ENCODE measurements around the gene PIK3C3. TPM values are rescaled to one million over a fixed set of nuclear protein-coding genes. Genes with fewer than 3 reads are reported as not detected.

Gene PIK3C3
- total and polyA plus RNA-seq, 5 experiments from 2014 or later = 25.1 to 73.0 (median 38.8) TPM

DNA sequence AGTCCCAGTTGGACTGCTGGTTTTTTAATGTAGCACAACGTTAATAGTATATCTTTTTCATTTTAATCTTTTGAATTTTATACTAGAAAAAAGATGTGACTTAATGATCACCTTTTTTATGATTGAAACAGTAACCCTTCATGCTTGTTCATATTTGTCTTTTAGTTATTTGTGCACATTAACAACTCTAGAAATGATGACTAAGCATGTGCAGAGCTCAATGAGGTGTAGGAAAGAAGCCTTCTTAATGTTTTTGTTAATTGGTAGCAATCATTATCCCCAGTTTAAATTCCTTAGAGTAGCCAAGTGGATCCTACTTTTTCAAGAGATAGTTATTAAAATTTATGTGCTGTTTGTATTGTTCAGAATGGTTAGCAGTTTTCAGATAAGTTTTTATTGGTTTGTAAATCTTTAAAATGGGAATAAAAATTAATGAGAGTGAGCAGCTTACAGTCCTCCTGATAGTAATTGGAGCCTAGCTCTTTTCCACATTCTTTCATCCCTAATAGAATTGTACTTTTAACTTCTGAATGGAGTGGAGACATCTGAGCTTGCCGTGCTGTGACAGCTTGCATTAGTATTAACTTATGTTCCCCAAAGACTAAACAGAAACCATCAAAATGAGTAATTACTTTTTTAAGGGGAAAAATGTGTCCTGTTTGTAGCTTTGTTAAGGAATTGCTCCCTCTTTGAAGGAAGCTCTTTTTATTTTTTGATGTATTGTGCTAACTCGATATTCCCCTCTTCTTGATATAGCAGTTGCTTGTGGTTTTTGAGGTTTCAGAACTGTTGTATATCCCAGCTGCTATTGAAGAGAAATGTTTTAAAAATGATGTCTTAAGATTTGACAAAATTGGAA lies 17.3 kb downstream of the PIK3C3 start:
- H3K36me3 Mint-ChIP-seq = peaks cover 0 to 73% (median 26%) of the 10 kb centered on the region in 3 donors
- peak overlapping the region in 8 of 10 donors; percentile 0 to 69 (median 22) for H3K4me3 Mint-ChIP-seq
- no peak for DNase-seq
- POLR2A ChIA-PET = no interaction called here
- H3K4me1 Mint-ChIP-seq = peaks cover 21 to 75% (median 57%) of the 10 kb centered on the region in 4 donors
- H3K27me3 Mint-ChIP-seq = no peaks in the 10 kb centered on the region
- no peaks in the 10 kb centered on the region for H3K9me3 Mint-ChIP-seq
- no peak for ATAC-seq
- H3K27ac Mint-ChIP-seq = peak overlapping the region in 3 of 10 donors; percentile 2 to 35 (median 8)

DNA sequence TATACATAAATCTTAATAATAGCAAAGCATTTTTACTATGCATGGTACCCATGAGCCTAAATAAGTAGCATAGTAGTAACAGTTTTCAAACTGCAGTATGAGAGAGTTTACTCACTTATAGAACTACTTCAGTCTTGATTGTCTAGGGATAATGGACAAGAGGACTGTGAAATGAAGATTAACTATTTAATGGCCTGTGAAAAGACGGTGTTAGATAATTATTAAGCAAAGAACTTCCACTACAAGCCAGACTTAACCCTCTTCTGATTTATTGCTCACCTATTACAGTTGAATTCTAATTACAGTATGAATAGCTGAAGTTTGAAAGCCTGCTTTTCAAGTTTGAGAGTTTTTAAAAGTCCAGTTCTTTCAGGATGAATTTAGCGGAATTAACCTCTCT lies 18.9 kb downstream of the PIK3C3 start:
- POLR2A ChIA-PET = no interaction called here
- H3K4me1 Mint-ChIP-seq = peaks cover 17 to 65% (median 50%) of the 10 kb centered on the region in 4 donors
- H3K27ac Mint-ChIP-seq = peak overlapping the region in 2 of 10 donors; percentile 39 to 48

DNA sequence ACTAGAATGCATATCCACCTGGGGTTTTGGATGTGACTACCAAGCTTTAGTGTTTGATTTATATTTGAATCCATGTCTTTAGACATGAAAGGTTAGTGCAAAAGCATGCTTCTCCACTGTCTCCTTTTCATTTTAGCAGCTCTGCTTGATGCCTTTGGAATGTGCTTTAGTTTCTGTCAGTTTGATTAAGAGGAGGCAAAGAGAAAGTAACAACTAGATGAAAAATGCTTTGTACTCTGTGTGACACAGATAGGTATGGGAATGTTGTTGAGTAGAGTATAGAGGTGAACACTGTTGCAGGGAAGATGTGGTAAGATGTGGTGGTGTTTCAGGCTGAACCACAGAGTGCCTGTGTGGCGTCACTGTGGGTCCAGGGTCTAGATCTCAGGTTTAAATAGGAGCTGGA lies 19.8 kb downstream of the PIK3C3 start:
- H3K4me1 Mint-ChIP-seq = peaks cover 17 to 62% (median 48%) of the 10 kb centered on the region in 4 donors
- no peaks in the 10 kb centered on the region for H3K27me3 Mint-ChIP-seq
- H3K4me3 Mint-ChIP-seq = peak overlapping the region in 7 of 10 donors; percentile 4 to 39 (median 12)
- POLR2A ChIA-PET = no interaction called here
- H3K27ac Mint-ChIP-seq = peak overlapping the region; percentile 0 to 75 (median 22)
- DNase-seq = peak in 4 of 10 donors; percentile 4 to 34 (median 20)
- H3K9me3 Mint-ChIP-seq = no peaks in the 10 kb centered on the region
- H3K36me3 Mint-ChIP-seq = peaks cover 0 to 62% (median 24%) of the 10 kb centered on the region in 3 donors
- peak; percentile 56 to 89 for ATAC-seq

More for the DNA sequence above, 18.9 kb downstream of the PIK3C3 start:
- DNase-seq = no peak
- Mint-ChIP-seq H3K27me3 (no peaks in the 10 kb centered on the region), H3K9me3 (no peaks in the 10 kb centered on the region), H3K4me3 (no peak overlapping the region), H3K36me3 (peaks cover 0 to 66% (median 24%) of the 10 kb centered on the region in 3 donors)
- no peak for ATAC-seq

DNA sequence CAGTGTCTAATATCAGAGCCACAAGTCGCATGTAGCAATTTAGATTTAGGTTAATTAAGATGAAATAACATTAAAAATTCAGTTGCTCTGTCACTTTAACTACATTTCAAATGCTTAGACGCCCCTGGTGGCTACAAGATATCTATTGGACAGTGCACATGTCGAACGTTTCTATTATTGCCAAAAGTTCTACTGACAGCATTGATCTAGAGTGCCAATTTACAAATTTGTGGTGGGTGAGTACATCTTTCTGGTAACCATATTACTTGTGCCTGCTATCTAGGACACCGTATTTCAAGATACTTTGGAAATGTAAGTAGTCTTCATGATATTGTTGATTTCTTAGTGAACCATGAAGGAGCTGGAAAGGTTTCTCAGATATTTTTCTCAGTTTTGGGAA lies 20.2 kb downstream of the PIK3C3 start:
- Mint-ChIP-seq H3K9me3 (no peaks in the 10 kb centered on the region), H3K36me3 (peaks cover 0 to 57% (median 20%) of the 10 kb centered on the region in 3 donors), H3K27me3 (no peaks in the 10 kb centered on the region), H3K4me3 (peak overlapping the region in 4 of 10 donors; percentile 4 to 14 (median 10)), H3K4me1 (peaks cover 17 to 61% (median 46%) of the 10 kb centered on the region in 4 donors), H3K27ac (peak overlapping the region in 2 of 10 donors; percentile 64 to 65)
- ATAC-seq (no peak), DNase-seq (no peak)
- POLR2A ChIA-PET = no interaction called here

DNA sequence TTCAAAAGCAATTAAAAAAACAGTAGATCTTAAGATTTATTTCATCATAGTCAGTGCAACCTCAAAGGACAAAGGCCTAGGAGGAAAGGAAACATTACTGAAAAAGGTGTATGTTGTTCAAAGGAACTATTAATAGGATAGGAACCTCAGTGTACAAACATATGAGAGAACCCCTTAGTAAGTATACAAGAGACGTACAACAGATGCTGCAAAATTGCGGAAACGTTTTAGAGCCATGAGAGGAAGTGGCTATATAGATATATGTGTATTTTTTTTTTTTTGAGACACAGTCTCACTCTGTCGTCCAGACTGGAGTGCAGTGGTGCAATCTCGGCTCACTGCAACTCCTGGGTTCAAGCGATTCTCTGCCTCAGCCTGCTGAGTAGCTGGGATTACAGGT lies 22.2 kb downstream of the PIK3C3 start:
- Mint-ChIP-seq H3K27me3 (no peaks in the 10 kb centered on the region), H3K36me3 (peaks cover 0 to 41% (median 20%) of the 10 kb centered on the region in 3 donors), H3K4me1 (peaks cover 15 to 61% (median 45%) of the 10 kb centered on the region in 4 donors), H3K9me3 (no peaks in the 10 kb centered on the region), H3K27ac (peak overlapping the region in 5 of 10 donors; percentile 4 to 74 (median 12)), H3K4me3 (peak overlapping the region in 2 of 10 donors; percentile 6 to 10)
- peak; percentile 17 to 32 for ATAC-seq
- POLR2A ChIA-PET = no interaction called here
- peak in 1 of 10 donors; percentile 4 for DNase-seq

DNA sequence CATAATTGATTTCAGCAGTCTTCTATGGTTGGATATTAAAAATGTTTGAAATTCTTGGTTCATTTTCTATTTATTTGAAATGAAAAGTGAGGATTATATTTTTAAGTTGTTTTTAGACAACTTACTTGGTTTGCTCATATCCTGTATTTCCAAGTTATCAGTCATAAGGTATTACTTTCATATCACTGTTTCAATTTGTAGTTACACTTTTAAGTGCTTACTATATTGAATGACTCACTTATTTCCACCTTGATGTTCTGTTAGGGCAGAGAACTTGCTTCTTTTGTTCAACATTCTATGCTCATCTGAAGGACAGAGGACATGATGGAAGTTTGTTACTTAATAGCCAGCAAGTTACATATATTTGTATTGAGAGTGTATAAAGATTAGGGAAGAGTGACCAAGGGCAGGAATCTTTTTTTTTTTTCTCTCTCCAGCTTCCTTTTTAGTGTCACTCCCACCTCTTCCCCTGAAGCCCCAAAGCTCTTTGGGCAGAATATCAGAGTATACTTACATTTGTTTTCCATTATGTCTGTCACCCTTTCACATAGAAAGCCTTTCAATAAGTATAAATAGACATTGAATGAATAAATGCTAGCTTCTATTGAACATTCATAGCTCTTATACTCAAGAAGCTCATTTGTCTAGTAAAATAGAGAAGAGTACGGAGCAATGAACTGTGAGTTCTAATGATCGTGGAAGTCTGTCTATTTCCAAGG lies 28.1 kb downstream of the PIK3C3 start:
- POLR2A ChIA-PET = no interaction called here
- no peak for ATAC-seq
- H3K27me3 Mint-ChIP-seq = no peaks in the 10 kb centered on the region
- peaks cover 0 to 38% (median 7%) of the 10 kb centered on the region in 3 donors for H3K36me3 Mint-ChIP-seq
- H3K4me3 Mint-ChIP-seq = no peak overlapping the region
- H3K4me1 Mint-ChIP-seq = peaks cover 5 to 30% (median 18%) of the 10 kb centered on the region in 4 donors
- H3K9me3 Mint-ChIP-seq = no peaks in the 10 kb centered on the region
- no peak for DNase-seq
- H3K27ac Mint-ChIP-seq = peak overlapping the region in 2 of 10 donors; percentile 49 to 53

DNA sequence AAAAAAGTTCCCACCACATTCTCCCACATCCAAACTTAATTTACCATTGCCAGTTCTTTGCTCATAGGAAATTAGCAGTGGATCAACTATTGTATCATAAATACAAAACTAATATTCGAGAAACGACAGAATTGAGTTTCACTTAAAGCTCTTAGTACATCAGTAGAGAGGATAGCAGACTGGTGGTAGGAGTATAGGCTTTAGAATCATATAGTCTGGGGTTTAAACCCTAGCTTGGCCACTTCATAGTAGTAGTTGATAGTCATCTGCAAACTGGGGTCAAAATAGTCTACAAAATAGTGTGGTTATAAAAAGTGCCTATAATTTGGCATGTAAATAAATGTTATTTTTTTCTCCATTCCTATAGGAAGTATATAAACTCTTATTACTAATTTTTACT lies 30.9 kb downstream of the PIK3C3 start:
- DNase-seq = no peak
- Mint-ChIP-seq H3K36me3 (peaks cover 3 to 50% (median 14%) of the 10 kb centered on the region in 3 donors), H3K9me3 (no peaks in the 10 kb centered on the region), H3K27me3 (no peaks in the 10 kb centered on the region), H3K27ac (peak overlapping the region in 1 of 10 donors; percentile 24), H3K4me1 (peaks cover 5 to 24% (median 13%) of the 10 kb centered on the region in 4 donors), H3K4me3 (no peak overlapping the region)
- no peak for ATAC-seq
- POLR2A ChIA-PET = no interaction called here

DNA sequence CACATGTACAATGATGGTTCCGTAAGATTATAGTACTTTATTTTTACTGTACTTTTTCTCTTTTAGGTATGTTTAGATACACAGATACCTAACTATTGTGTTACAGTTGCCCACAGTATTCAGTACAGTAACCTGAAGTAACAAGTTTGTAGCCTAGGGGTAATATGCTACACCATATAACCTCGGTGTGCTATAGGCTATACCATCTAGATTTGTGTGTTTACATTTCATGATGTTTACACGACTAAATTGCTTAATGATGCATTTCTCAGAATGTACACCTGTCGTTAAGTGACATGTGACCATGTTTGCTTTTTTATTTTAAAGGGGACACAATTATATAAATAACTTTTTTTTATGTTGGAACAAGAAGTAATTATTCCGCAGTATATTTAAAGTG lies 34.5 kb downstream of the PIK3C3 start:
- no peak overlapping the region for H3K4me3 Mint-ChIP-seq
- no peaks in the 10 kb centered on the region for H3K27me3 Mint-ChIP-seq
- POLR2A ChIA-PET = no interaction called here
- DNase-seq (no peak), ATAC-seq (no peak)
- H3K9me3 Mint-ChIP-seq = no peaks in the 10 kb centered on the region
- H3K4me1 Mint-ChIP-seq = peaks cover 0 to 3% (median 2%) of the 10 kb centered on the region in 4 donors
- H3K27ac Mint-ChIP-seq = no peak overlapping the region
- peaks cover 14 to 63% (median 22%) of the 10 kb centered on the region in 3 donors for H3K36me3 Mint-ChIP-seq

DNA sequence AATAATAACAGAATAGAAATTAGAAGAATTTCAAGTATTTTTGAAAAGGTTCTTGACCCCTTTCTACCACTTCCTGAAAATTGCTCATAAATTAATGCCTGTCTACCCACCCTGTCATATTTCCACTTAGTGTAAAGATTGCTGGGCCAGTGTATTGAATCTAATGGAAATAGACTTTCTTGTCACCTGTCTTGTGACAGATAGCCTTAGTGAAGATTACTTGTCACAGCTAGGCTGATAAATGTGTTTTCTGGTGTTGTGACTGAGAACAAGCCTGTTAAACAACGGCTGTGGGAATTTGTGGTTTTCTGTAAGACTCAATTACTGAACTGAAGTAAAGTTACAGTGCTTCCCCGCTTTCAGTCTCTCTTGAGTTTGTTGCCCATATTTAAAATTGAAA lies 37.0 kb downstream of the PIK3C3 start:
- no peaks in the 10 kb centered on the region for H3K9me3 Mint-ChIP-seq
- ATAC-seq (no peak), DNase-seq (no peak)
- no peak overlapping the region for H3K4me3 Mint-ChIP-seq
- H3K27ac Mint-ChIP-seq = no peak overlapping the region
- H3K36me3 Mint-ChIP-seq = peaks cover 17 to 65% (median 37%) of the 10 kb centered on the region in 3 donors
- POLR2A ChIA-PET = no interaction called here
- H3K27me3 Mint-ChIP-seq = no peaks in the 10 kb centered on the region
- peaks cover 0 to 2% (median under 1%) of the 10 kb centered on the region in 4 donors for H3K4me1 Mint-ChIP-seq

DNA sequence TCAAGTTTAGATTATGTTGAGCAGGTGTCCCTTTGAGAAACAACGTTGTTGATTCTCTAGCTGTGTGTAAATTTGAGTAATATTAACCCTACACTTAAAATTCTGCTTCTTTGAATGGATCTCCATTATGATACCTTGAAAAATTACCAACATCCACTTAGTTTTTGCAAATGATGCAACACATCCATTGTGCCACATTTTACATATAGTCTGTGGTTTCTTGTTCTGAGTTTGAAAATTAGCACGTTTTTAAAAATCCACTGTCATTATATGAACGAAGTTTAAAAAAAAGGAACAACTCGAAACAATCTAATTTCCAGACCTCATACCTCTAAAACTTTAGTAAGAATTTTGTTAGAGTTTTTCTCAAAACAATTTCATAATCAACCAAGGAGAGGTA lies 37.7 kb downstream of the PIK3C3 start:
- Mint-ChIP-seq H3K36me3 (peaks cover 22 to 69% (median 37%) of the 10 kb centered on the region in 3 donors), H3K4me1 (peaks cover 0 to 2% (median 2%) of the 10 kb centered on the region in 4 donors), H3K9me3 (no peaks in the 10 kb centered on the region), H3K4me3 (no peak overlapping the region), H3K27me3 (no peaks in the 10 kb centered on the region), H3K27ac (peak overlapping the region in 1 of 10 donors; percentile 14)
- POLR2A ChIA-PET = no interaction called here
- ATAC-seq (no peak), DNase-seq (no peak)

DNA sequence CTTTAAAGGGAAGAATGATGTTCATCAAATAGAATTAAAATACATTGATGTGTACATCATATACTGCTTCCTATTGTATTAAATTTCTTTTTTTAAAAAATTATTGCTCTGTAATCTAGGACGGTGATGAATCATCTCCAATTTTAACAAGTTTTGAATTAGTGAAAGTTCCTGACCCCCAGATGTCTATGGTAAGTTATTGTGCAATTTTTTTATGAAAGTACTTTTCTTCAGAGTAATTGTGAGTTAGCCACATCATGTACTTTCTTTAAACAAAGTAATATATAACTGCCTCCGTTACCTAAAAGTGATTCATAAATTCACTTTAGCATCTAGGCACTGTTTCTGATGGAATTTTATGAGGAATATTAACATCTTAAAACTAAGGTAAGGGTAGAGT lies 38.1 kb downstream of the PIK3C3 start:
- H3K27ac Mint-ChIP-seq = no peak overlapping the region

DNA sequence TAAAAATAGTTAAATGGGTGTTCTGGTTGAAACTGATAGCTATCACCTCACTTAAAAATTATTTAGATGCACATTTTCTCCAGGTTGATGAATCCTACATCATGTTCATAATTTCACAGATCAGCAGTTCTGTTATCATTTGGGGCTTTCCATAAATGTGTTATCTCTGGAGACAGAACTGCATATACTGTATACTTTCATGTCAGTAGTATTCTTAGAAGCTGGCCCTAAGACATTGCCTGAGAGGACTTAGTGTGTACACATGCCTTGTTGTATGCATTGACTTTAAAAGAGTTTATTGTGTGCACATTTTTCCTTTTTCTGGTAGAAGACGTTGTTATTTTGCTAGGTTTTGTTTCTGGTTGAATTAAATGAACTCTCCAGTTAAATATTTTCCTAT lies 41.0 kb downstream of the PIK3C3 start:
- peaks cover 33 to 85% (median 52%) of the 10 kb centered on the region in 3 donors for H3K36me3 Mint-ChIP-seq

More for the DNA sequence above, 38.1 kb downstream of the PIK3C3 start:
- ATAC-seq (no peak), DNase-seq (no peak)
- Mint-ChIP-seq H3K27me3 (no peaks in the 10 kb centered on the region), H3K4me3 (no peak overlapping the region), H3K36me3 (peaks cover 23 to 70% (median 38%) of the 10 kb centered on the region in 3 donors), H3K9me3 (no peaks in the 10 kb centered on the region), H3K4me1 (peaks cover 0 to 2% (median 2%) of the 10 kb centered on the region in 4 donors)
- POLR2A ChIA-PET = no interaction called here

More for the DNA sequence above, 41.0 kb downstream of the PIK3C3 start:
- H3K9me3 Mint-ChIP-seq = no peaks in the 10 kb centered on the region
- peaks cover 0 to 2% (median 2%) of the 10 kb centered on the region in 4 donors for H3K4me1 Mint-ChIP-seq
- H3K27me3 Mint-ChIP-seq = no peaks in the 10 kb centered on the region
- POLR2A ChIA-PET = no interaction called here
- no peak overlapping the region for H3K4me3 Mint-ChIP-seq
- ATAC-seq = no peak
- H3K27ac Mint-ChIP-seq = no peak overlapping the region
- no peak for DNase-seq

Measured in naive thymus-derived CD8-positive, alpha-beta T cell (primary cell).